HG03575 (cell line): ENCODE measurements around the gene PRAMEF11.

Source experiments
- ATAC-seq: cut with Tn5 transposase; IDR thresholded peaks from one replicate; pipeline ENCODE4 v1.9.1; 2021; ENCODE audit not compliant: unreplicated experiment, insufficient number of reproducible peaks, low FRiP score; ENCODE audit errors: extremely low read depth

PRAMEF11 gene

GRCh38 chr1:12776801-12777557 lies 54.2 kb downstream of the PRAMEF11 start:
- no peak for ATAC-seq

DNA sequence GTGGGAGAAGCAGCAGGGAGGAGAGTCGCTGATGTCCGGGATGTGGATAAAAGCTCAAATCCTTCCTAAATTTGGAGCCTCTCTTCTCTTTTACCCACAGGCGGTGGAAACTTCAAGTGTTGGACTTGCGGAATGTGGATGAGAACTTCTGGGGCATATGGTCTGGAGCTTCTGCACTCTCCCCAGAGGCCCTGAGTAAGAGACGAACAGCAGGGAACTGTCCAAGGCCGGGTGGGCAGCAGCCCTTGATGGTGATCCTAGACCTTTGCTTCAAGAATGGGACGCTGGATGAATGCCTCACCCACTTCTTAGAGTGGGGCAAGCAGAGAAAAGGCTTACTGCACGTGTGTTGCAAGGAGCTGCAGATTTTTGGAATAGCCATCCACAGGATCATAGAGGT lies 55.8 kb downstream of the PRAMEF11 start:
- no peak for ATAC-seq

DNA sequence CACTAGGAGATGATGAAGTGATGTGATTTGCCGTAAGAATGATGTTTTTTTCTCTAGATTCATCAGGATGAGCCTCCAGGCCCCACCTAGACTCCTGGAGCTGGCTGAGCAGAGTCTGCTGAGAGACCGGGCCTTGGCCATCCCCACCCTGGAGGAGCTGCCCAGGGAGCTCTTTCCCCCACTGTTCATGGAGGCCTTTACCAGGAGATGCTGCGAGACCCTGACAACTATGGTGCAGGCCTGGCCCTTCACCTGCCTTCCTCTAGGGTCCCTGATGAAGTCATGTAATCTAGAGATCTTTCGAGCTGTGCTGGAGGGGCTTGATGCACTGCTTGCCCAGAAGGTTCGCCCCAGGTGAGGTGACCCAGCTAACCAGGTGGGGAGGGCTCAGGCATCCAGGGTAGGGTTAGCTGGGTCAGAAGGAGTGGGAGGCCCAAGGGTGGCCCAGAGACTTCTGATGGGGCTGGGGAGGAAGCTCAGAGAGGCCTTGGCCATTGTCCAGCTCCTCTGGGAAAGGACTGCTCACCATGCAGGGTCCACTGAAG lies 56.3 kb downstream of the PRAMEF11 start:
- no peak for ATAC-seq
